Fibroblast of lung (primary cell): Measurements from ENCODE around the gene TMEM120A. TPM values are rescaled to one million over a fixed set of nuclear protein-coding genes. Genes with fewer than 3 reads are reported as not detected.

Experiments used
- DNase-seq, 2 donors: peaks; one replicate each; pipeline versions ENCODE4 v3.0.0 to v3.0.0-alpha.2; 2010; ENCODE audit warnings: low read depth in 2 of 2
- H2AFZ ChIP-seq: 2 replicates; pipeline ENCODE4 v1.5.1; 2012; ENCODE audit warnings: low read length, control low read depth, inconsistent platforms
- H3K27ac ChIP-seq: 2 replicates; pipeline ENCODE4 v1.5.1; 2011; ENCODE audit warnings: low read length, control low read depth; ENCODE audit not compliant: insufficient read depth
- H3K27me3 ChIP-seq: 2 replicates; pipeline ENCODE4 v1.5.1; 2011; ENCODE audit warnings: mild to moderate bottlenecking, low read length; ENCODE audit not compliant: control insufficient read depth, insufficient read depth
- H3K36me3 ChIP-seq: 2 replicates; pipeline ENCODE4 v1.5.1; 2011; ENCODE audit warnings: low read length; ENCODE audit not compliant: control insufficient read depth, insufficient read depth
- H3K4me1 ChIP-seq: 2 replicates; pipeline ENCODE4 v1.5.1; 2011; ENCODE audit warnings: low read length; ENCODE audit not compliant: control insufficient read depth, insufficient read depth; ENCODE audit errors: extremely low read depth
- H3K4me2 ChIP-seq: 2 replicates; pipeline ENCODE4 v1.5.1; 2011; ENCODE audit warnings: low read length, control low read depth; ENCODE audit not compliant: insufficient read depth; ENCODE audit errors: extremely low read depth
- H3K4me3 ChIP-seq, 4 experiments: fragments of 200-600 bp in 1 of 4; sonication (generic) in 1 of 4; replicated peaks in 1 of 4; 2 replicates each; pipeline ENCODE4 v1.5.1; 2011 to 2016; ENCODE audit warnings: low read length in 4 of 4, low read depth in 3 of 4, mild to moderate bottlenecking in 3 of 4, control low read depth in 2 of 4, inconsistent platforms in 1 of 4, mixed read lengths in 1 of 4; ENCODE audit not compliant: insufficient read depth in 1 of 4; ENCODE audit errors: control extremely low read depth in 1 of 4
- H3K79me2 ChIP-seq: 2 replicates; pipeline ENCODE4 v1.5.1; 2012; ENCODE audit warnings: mild to moderate bottlenecking, low read length, inconsistent platforms; ENCODE audit not compliant: control insufficient read depth, insufficient read depth
- H3K9ac ChIP-seq: 2 replicates; pipeline ENCODE4 v1.5.1; 2011; ENCODE audit warnings: mild to moderate bottlenecking, low read length, control low read depth; ENCODE audit not compliant: insufficient read depth
- H3K9me3 ChIP-seq: 2 replicates; pipeline ENCODE4 v1.5.1; 2012; ENCODE audit warnings: low read depth, low read length; ENCODE audit not compliant: control insufficient read depth, insufficient read depth
- H4K20me1 ChIP-seq: 2 replicates; pipeline ENCODE4 v1.5.1; 2011; ENCODE audit warnings: low read length; ENCODE audit not compliant: control insufficient read depth, insufficient read depth; ENCODE audit errors: extremely low read depth
- EZH2 ChIP-seq: IDR thresholded peaks from 2 replicates; pipeline ENCODE4 v1.5.1; 2012; ENCODE audit warnings: low read length, control low read depth, mild to moderate bottlenecking; ENCODE audit errors: missing control alignments
- polyA minus RNA-seq: library from RNA; depleted of rRNA, polyadenylated mRNA; stranded (reverse); fragments of >200 nt; gene quantifications from 2 replicates; pipeline ENCODE4 v1.2.3, GENCODE V29; 2011; ENCODE audit warnings: low replicate concordance
- polyA plus RNA-seq, 2 donors: library from polyadenylated mRNA; depleted of rRNA in 1 of 2; stranded (reverse) in 1 of 2; unstranded in 1 of 2; fragments of >200 nt; gene quantifications; 2 replicates each; pipeline ENCODE4 v1.2.1, GENCODE V29; 2011 to 2012; ENCODE audit warnings: missing spikeins in 1 of 2
- total RNA-seq: library from RNA; depleted of rRNA; stranded (reverse); fragments of >200 nt; gene quantifications from 2 replicates; pipeline ENCODE4 v1.2.1, GENCODE V29; 2014
- TF ChIP-seq, protein P1 (sequence below), 2 donors: IDR thresholded peaks in 1 of 2; conservative IDR thresholded peaks in 1 of 2; 1 replicate in 1 of 2; 2 replicates in 1 of 2; pipeline ENCODE4 v1.5.1; 2011 to 2012; ENCODE audit warnings: low read length in 2 of 2, control low read depth in 1 of 2, inconsistent platforms in 1 of 2, low read depth in 1 of 2, mild to moderate bottlenecking in 1 of 2

The TMEM120A gene
- 27.7 and 56.1 TPM in 2 replicates for total RNA-seq
- 56.5 and 62.3 TPM in 2 replicates for polyA plus RNA-seq
- polyA plus RNA-seq (2012), result 49.7 and 50.7 TPM in 2 replicates
- polyA minus RNA-seq, result 59.9 and 108 TPM in 2 replicates

DNA sequence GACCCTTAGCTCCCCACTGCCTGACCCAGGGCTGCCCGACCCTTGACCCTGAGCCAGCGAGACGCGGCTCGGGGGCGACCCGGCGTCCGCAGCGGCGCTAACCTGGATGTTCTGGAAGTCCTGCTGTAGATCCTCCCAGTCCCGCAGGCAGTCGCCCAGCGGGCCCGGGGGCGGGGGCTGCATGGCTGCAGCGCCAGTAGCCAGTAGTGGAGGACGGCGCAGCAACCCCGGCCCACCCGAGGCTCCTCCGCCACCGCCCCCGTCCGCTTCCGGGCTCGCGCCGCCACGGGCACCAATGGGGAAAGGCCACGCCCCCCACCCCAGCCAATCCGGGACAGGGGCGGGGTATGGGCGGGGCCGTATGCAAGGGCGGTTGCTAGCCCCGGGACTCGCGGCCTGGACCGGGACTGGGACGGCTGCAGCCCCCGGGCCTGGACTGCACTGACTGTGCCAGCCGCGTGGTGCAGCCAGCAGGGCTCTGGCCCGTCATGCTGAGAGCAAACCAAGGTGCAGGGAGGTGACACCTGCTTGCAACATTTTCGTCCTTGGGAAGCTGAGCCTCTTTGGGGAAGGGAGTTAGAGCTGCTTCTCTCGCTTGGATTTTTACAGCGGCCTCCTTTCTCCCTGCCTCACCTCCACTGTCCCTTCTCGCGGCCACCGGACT is at the start of gene TMEM120A:
Gene TMEM120A, minus strand, starts transcription at position 208 of the 664 bp plus-strand sequence. Its CDS starts 25 bp downstream, at position 183.
- DNase-seq, result peak; percentile 89 to 90
- peaks cover 5% of the 10 kb centered on the region for H3K79me2 ChIP-seq
- H3K27me3 ChIP-seq, result no peaks in the 10 kb centered on the region
- no peaks in the 10 kb centered on the region for H4K20me1 ChIP-seq
- H2AFZ ChIP-seq, result peak within 1 kb of the TSS; percentile 90
- H3K27ac ChIP-seq, result peak within 1 kb of the TSS; percentile 81
- H3K4me2 ChIP-seq, result peak within 1 kb of the TSS; percentile 93
- peaks cover 8% of the 10 kb centered on the region for H3K36me3 ChIP-seq
- TF ChIP-seq EZH2, result no peak
- TF ChIP-seq, protein P1, sequence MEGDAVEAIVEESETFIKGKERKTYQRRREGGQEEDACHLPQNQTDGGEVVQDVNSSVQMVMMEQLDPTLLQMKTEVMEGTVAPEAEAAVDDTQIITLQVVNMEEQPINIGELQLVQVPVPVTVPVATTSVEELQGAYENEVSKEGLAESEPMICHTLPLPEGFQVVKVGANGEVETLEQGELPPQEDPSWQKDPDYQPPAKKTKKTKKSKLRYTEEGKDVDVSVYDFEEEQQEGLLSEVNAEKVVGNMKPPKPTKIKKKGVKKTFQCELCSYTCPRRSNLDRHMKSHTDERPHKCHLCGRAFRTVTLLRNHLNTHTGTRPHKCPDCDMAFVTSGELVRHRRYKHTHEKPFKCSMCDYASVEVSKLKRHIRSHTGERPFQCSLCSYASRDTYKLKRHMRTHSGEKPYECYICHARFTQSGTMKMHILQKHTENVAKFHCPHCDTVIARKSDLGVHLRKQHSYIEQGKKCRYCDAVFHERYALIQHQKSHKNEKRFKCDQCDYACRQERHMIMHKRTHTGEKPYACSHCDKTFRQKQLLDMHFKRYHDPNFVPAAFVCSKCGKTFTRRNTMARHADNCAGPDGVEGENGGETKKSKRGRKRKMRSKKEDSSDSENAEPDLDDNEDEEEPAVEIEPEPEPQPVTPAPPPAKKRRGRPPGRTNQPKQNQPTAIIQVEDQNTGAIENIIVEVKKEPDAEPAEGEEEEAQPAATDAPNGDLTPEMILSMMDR (conservative IDR thresholded peaks at IDR 0.05 in 1 of 2, IDR thresholded peaks at IDR 0.05 in 1 of 2; ENCODE audit: low read depth in 1 of 2, low read length in 2 of 2), result peak in 1 of 2 donors; percentile 8
- H3K4me1 ChIP-seq, result peaks cover 11% of the 10 kb centered on the region
- no peaks in the 10 kb centered on the region for H3K9me3 ChIP-seq
- peak within 1 kb of the TSS; percentile 78 for H3K9ac ChIP-seq
- peak within 1 kb of the TSS; percentile 59 to 87 (median 81) for H3K4me3 ChIP-seq

DNA sequence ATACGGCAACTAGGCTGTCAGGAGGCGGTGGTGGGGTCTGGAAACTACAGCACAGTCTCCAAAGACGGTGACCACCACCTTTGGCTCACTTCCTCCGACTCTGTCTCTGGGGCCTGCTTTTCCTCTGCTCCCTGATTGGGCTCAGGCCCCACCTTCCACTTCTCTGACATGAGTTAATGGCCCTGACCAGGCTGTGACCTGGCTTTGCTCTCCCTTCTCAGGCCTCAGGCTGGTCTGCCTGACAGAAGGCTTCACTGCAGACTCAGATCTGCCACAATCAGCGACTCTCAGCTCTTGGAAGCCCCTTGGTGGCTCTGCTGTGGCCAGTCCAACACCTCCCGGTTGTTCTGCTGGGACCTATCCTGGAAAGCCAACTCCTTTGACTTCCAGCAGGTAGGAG is 45.7 kb upstream of the TMEM120A start:
- TF ChIP-seq, protein P1 (conservative IDR thresholded peaks at IDR 0.05 in 1 of 2, IDR thresholded peaks at IDR 0.05 in 1 of 2; ENCODE audit: low read depth in 1 of 2, low read length in 2 of 2), result no peak
- TF ChIP-seq EZH2, result no peak
- Histone ChIP-seq H3K27me3 (no peaks in the 10 kb centered on the region), H3K4me3 (no peak overlapping the region), H3K27ac (no peak overlapping the region), H3K4me1 (peaks cover 8% of the 10 kb centered on the region), H3K9ac (no peak overlapping the region), H2AFZ (no peak overlapping the region), H3K79me2 (peaks cover 4% of the 10 kb centered on the region), H3K9me3 (no peaks in the 10 kb centered on the region), H3K36me3 (peaks cover 2% of the 10 kb centered on the region), H4K20me1 (no peaks in the 10 kb centered on the region), H3K4me2 (no peak overlapping the region)
- no peak for DNase-seq

- Histone ChIP-seq H3K36me3 (peaks cover 2% of the 10 kb centered on the region), H3K4me2 (no peak overlapping the region), H3K4me1 (peaks cover 8% of the 10 kb centered on the region), H3K9me3 (no peaks in the 10 kb centered on the region), H3K9ac (no peak overlapping the region), H3K27me3 (no peaks in the 10 kb centered on the region), H4K20me1 (no peaks in the 10 kb centered on the region), H2AFZ (no peak overlapping the region), H3K27ac (no peak overlapping the region), H3K79me2 (no peaks in the 10 kb centered on the region), H3K4me3 (no peak overlapping the region)
- TF ChIP-seq, protein P1 (conservative IDR thresholded peaks at IDR 0.05 in 1 of 2, IDR thresholded peaks at IDR 0.05 in 1 of 2; ENCODE audit: low read depth in 1 of 2, low read length in 2 of 2), result no peak
- no peak for TF ChIP-seq EZH2
- DNase-seq, result peak; percentile 33 to 56
Observed at GRCh38 chr7:76037310-76037709, 42.9 kb upstream of the TMEM120A start.
